Ectodermal cell (in vitro differentiated cells): ENCODE measurements around the gene CAST.

Experiments used
- H3K27ac ChIP-seq: 2 replicates; pipeline ENCODE4 v1.7.0; 2013; ENCODE audit warnings: mild to moderate bottlenecking, low read depth, low read length; ENCODE audit not compliant: insufficient read depth, poor library complexity, severe bottlenecking
- H3K27me3 ChIP-seq: 2 replicates; pipeline ENCODE4 v1.7.0; 2013; ENCODE audit warnings: mild to moderate bottlenecking, low read length; ENCODE audit not compliant: insufficient read depth, control insufficient read depth, poor library complexity, severe bottlenecking
- H3K36me3 ChIP-seq: one replicate; pipeline ENCODE4 v1.7.0; 2013; ENCODE audit warnings: low read length; ENCODE audit not compliant: control insufficient read depth, insufficient read depth
- H3K4me1 ChIP-seq: one replicate; pipeline ENCODE4 v1.7.0; 2013; ENCODE audit warnings: low read length; ENCODE audit not compliant: control insufficient read depth, insufficient read depth
- H3K4me3 ChIP-seq: 2 replicates; pipeline ENCODE4 v1.7.0; 2013; ENCODE audit warnings: low read depth, low read length, control low read depth; ENCODE audit not compliant: insufficient read depth
- H3K9me3 ChIP-seq: 2 replicates; pipeline ENCODE4 v1.7.0; 2013; ENCODE audit warnings: mild to moderate bottlenecking, low read length, moderate library complexity; ENCODE audit not compliant: control insufficient read depth
- WGBS, 2 experiments: methylation state at CpG; one replicate each; pipeline ENCODE4 v1.1.7; 2013; ENCODE audit warnings: missing lambda C conversion rate in 2 of 2; 5-methylcytosine and 5-hydroxymethylcytosine counted together

Gene CAST

GRCh38 chr5:96664669-96665068, 2.5 kb downstream of the CAST start:
- Histone ChIP-seq H3K36me3 (no peaks in the 10 kb centered on the region), H3K4me1 (peaks cover 5% of the 10 kb centered on the region), H3K9me3 (no peaks in the 10 kb centered on the region), H3K4me3 (no peak overlapping the region), H3K27me3 (peaks cover 39% of the 10 kb centered on the region), H3K27ac (no peak overlapping the region)

GRCh38 chr5:96668725-96669124, 6.5 kb downstream of the CAST start:
- no peak overlapping the region for H3K4me3 ChIP-seq
- H3K9me3 ChIP-seq: no peaks in the 10 kb centered on the region
- H3K27ac ChIP-seq: no peak overlapping the region
- H3K4me1 ChIP-seq: no peaks in the 10 kb centered on the region
- H3K27me3 ChIP-seq: peaks cover 16% of the 10 kb centered on the region
- H3K36me3 ChIP-seq: no peaks in the 10 kb centered on the region
- 71 to 89% methylated on average over 2 of the region's 2 CpGs for WGBS, 2 experiments

DNA sequence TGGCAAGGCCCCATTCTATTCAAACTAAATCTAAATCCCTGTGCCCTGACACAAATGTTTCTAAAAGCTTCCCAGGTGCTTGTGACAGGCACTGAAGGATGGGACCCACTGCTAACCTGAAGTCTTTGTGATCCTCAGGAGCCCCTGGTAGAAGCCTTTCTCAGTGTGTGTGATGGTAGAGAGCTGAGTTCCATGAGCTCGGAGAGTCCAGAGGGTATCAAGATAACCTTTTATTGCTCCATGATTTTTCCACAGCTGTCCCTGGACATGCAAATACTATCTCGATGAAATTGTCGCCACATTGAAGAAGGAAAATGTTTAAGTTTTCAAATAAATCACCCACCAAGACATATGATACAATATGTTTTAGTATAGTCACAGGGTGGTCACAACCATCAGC, 7.7 kb downstream of the CAST start:
- WGBS, 2 experiments: 90 to 100% methylated on average over 2 to 3 of the region's 3 CpGs
- H3K27me3 ChIP-seq: peaks cover 4% of the 10 kb centered on the region
- no peaks in the 10 kb centered on the region for H3K36me3 ChIP-seq
- no peaks in the 10 kb centered on the region for H3K4me1 ChIP-seq
- no peaks in the 10 kb centered on the region for H3K9me3 ChIP-seq
- no peak overlapping the region for H3K27ac ChIP-seq
- no peak overlapping the region for H3K4me3 ChIP-seq

GRCh38 chr5:96671441-96671840, 9.3 kb downstream of the CAST start:
- no peaks in the 10 kb centered on the region for H3K27me3 ChIP-seq
- H3K4me3 ChIP-seq: no peak overlapping the region
- 95 to 96% methylated on average over 5 of the region's 5 CpGs for WGBS, 2 experiments
- no peaks in the 10 kb centered on the region for H3K9me3 ChIP-seq
- H3K27ac ChIP-seq: no peak overlapping the region
- H3K4me1 ChIP-seq: no peaks in the 10 kb centered on the region
- no peaks in the 10 kb centered on the region for H3K36me3 ChIP-seq

DNA sequence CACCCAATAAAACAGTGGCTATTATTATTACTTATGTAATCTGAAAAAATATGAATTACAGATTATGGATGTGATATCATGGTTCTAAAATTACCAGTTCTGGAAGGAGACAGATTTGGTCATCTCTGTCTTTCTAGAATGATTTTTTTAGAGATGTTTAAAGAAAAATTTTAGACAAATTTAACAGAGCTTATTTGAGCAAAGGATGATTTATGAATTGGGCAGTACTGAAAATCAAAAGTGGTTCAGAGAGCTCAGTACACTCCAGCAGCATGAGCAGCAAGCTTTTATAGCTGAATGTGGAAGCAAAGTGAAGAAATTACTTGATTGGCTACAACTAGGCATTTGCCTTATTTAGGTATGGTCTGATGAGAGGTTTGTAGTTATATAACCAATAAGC, 11.0 kb downstream of the CAST start:
- H3K4me3 ChIP-seq: no peak overlapping the region
- H3K36me3 ChIP-seq: no peaks in the 10 kb centered on the region
- H3K9me3 ChIP-seq: no peaks in the 10 kb centered on the region
- no peak overlapping the region for H3K27ac ChIP-seq
- H3K27me3 ChIP-seq: no peaks in the 10 kb centered on the region
- no peaks in the 10 kb centered on the region for H3K4me1 ChIP-seq

DNA sequence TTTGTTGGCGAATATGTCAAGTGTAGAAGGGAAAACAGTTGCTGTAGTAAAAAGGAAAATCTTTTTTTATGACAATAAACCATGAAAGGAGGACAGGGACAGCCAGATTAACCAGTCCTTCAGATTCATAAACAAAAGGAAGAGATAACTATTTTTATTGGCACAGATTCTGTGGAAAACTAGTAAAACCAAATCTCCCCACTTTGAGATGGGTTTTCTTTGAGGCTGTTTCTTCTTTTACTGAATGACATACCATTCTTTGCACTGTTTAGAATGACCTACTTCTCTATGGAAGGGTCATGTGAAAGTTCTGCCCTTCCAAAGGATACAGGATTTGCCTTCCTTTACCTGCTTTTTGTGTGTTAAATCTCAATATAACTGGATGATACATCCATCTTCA, 13.7 kb downstream of the CAST start:
- no peak overlapping the region for H3K4me3 ChIP-seq
- H3K27ac ChIP-seq: no peak overlapping the region
- no peaks in the 10 kb centered on the region for H3K36me3 ChIP-seq
- no peaks in the 10 kb centered on the region for H3K27me3 ChIP-seq
- no peaks in the 10 kb centered on the region for H3K9me3 ChIP-seq
- H3K4me1 ChIP-seq: no peaks in the 10 kb centered on the region
- 75 to 100% methylated on average over 1 of the region's 1 CpG for WGBS, 2 experiments

- 93 to 97% methylated on average over 2 of the region's 2 CpGs for WGBS, 2 experiments
- no peak overlapping the region for H3K4me3 ChIP-seq
- no peak overlapping the region for H3K27ac ChIP-seq
- H3K27me3 ChIP-seq: no peaks in the 10 kb centered on the region
- no peaks in the 10 kb centered on the region for H3K9me3 ChIP-seq
- H3K36me3 ChIP-seq: no peaks in the 10 kb centered on the region
- no peaks in the 10 kb centered on the region for H3K4me1 ChIP-seq
Measured at GRCh38 chr5:96677496-96677895, 15.3 kb downstream of the CAST start.

- Histone ChIP-seq H3K4me1 (no peaks in the 10 kb centered on the region), H3K4me3 (no peak overlapping the region), H3K9me3 (no peaks in the 10 kb centered on the region), H3K27me3 (no peaks in the 10 kb centered on the region), H3K27ac (no peak overlapping the region), H3K36me3 (no peaks in the 10 kb centered on the region)
- WGBS, 2 experiments: 92 to 95% methylated on average over 4 of the region's 4 CpGs
Measured at GRCh38 chr5:96679293-96679692, 17.1 kb downstream of the CAST start.

DNA sequence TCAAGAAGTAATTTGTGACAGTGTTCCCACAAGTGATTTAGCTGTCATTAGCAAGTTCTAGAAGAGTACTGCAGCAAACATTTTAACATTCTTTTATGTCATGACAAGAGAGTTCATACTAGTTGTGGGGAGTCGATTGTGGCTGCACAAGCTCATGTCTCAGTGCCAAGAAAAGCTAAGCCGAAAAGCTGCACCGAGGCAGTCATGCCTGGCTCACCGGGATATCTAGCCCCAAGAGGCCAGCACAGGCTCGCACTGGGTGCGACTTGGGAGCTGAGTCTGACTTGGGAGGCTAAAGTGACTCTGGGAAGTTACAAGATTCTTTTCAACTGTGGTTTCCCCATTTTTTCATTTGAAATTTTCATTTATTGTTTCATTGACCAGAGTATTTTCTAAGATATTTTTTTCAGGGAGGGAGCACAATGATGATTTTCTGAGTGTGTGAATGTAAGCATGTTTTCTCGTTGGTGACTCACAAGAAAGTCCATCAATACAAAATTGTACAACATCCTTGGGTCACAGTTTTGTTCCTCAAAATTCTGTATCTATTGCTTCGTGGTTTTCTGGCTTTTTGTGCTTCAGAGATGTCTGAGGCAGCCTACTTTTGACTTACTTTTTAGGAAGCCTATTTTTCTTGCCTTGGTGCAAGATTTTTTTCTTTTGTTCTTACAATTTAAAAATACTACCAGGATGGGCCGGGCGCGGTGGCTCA, 18.7 kb downstream of the CAST start:
- Histone ChIP-seq H3K27me3 (no peaks in the 10 kb centered on the region), H3K4me1 (no peaks in the 10 kb centered on the region), H3K4me3 (no peak overlapping the region), H3K36me3 (no peaks in the 10 kb centered on the region), H3K9me3 (no peaks in the 10 kb centered on the region), H3K27ac (no peak overlapping the region)
- WGBS, 2 experiments: 87 to 94% methylated on average over 9 to 10 of the region's 11 CpGs

GRCh38 chr5:96683392-96683791, 21.2 kb downstream of the CAST start:
- H3K4me1 ChIP-seq: no peaks in the 10 kb centered on the region
- WGBS, 2 experiments: 87% methylated on average over 1 of the region's 1 CpG; no CpG with 5 or more reads in 1 of the 2 experiments
- no peak overlapping the region for H3K27ac ChIP-seq
- H3K9me3 ChIP-seq: no peaks in the 10 kb centered on the region
- H3K4me3 ChIP-seq: no peak overlapping the region
- no peaks in the 10 kb centered on the region for H3K36me3 ChIP-seq
- no peaks in the 10 kb centered on the region for H3K27me3 ChIP-seq

GRCh38 chr5:96683810-96684209, 21.6 kb downstream of the CAST start:
- Histone ChIP-seq H3K27me3 (no peaks in the 10 kb centered on the region), H3K27ac (no peak overlapping the region), H3K9me3 (no peaks in the 10 kb centered on the region), H3K4me1 (no peaks in the 10 kb centered on the region), H3K36me3 (no peaks in the 10 kb centered on the region), H3K4me3 (no peak overlapping the region)
